DOHH2 (cell line): ENCODE measurements around the gene BCO1.

Experiments used
- H3F3A ChIP-seq: fragments of 200-600 bp; sonication (generic), shearing (Covaris generic); 2 replicates; pipeline ENCODE4 v1.6.0; 2016; ENCODE audit warnings: antibody characterized with exemption, mild to moderate bottlenecking; ENCODE audit not compliant: control insufficient read depth, insufficient read depth
- H3K27ac ChIP-seq: fragments of 200-600 bp; sonication (generic); 2 replicates; pipeline ENCODE4 v1.5.1; 2014; ENCODE audit warnings: low read depth, mild to moderate bottlenecking, low read length, moderate library complexity
- H3K27me3 ChIP-seq: fragments of 200-600 bp; sonication (generic); 2 replicates; pipeline ENCODE4 v1.6.1; 2014; ENCODE audit warnings: mild to moderate bottlenecking, low read length, mixed read lengths; ENCODE audit not compliant: control insufficient read depth
- H3K36me3 ChIP-seq: fragments of 200-600 bp; sonication (generic); 2 replicates; pipeline ENCODE4 v1.6.1; 2014; ENCODE audit warnings: mild to moderate bottlenecking, low read length, moderate library complexity, mixed read lengths; ENCODE audit not compliant: control insufficient read depth
- H3K4me1 ChIP-seq: fragments of 200-600 bp; sonication (generic); 2 replicates; pipeline ENCODE4 v1.6.1; 2014; ENCODE audit warnings: mild to moderate bottlenecking, low read length, mixed read lengths; ENCODE audit not compliant: control insufficient read depth
- H3K4me2 ChIP-seq: fragments of 200-600 bp; sonication (generic); 2 replicates; pipeline ENCODE4 v1.6.0; 2014; ENCODE audit warnings: mild to moderate bottlenecking, low read length, moderate library complexity
- H3K4me3 ChIP-seq: fragments of 200-600 bp; sonication (generic); 2 replicates; pipeline ENCODE4 v1.5.1; 2014; ENCODE audit warnings: mild to moderate bottlenecking, low read length, mixed read lengths
- H3K79me2 ChIP-seq: fragments of 200-600 bp; sonication (generic); 2 replicates; pipeline ENCODE4 v1.6.1; 2014; ENCODE audit warnings: mild to moderate bottlenecking, low read length, mixed read lengths; ENCODE audit not compliant: control insufficient read depth
- H3K9me2 ChIP-seq: fragments of 200-600 bp; sonication (generic); replicated peaks from 2 replicates; pipeline ENCODE4 v1.6.1; 2014; ENCODE audit warnings: mild to moderate bottlenecking, low read length, mixed read lengths; ENCODE audit not compliant: control insufficient read depth
- H3K9me3 ChIP-seq: fragments of 200-600 bp; sonication (generic); 2 replicates; pipeline ENCODE4 v1.6.1; 2014; ENCODE audit warnings: antibody characterized with exemption, low read length, mixed read lengths; ENCODE audit not compliant: control insufficient read depth, insufficient read depth
- H4K20me1 ChIP-seq: fragments of 200-600 bp; sonication (generic); 2 replicates; pipeline ENCODE4 v1.6.0; 2014; ENCODE audit warnings: low read depth, mild to moderate bottlenecking, antibody characterized with exemption, low read length, moderate library complexity; ENCODE audit not compliant: control insufficient read depth, insufficient read depth
- EZH2phosphoT487 ChIP-seq: fragments of 200-600 bp; sonication (generic); IDR thresholded peaks from 2 replicates; pipeline ENCODE4 v1.6.1; 2017; ENCODE audit warnings: borderline replicate concordance, mild to moderate bottlenecking, antibody characterized with exemption, low read length, moderate library complexity, mixed read lengths
- TF ChIP-seq, protein P1 (sequence below): fragments of 200-600 bp; sonication (generic); IDR thresholded peaks from one replicate; pipeline ENCODE4 v1.5.1; 2014; ENCODE audit warnings: antibody characterized with exemption, mild to moderate bottlenecking, low read depth, low read length; ENCODE audit not compliant: poor library complexity, severe bottlenecking

The BCO1 gene, protein sequence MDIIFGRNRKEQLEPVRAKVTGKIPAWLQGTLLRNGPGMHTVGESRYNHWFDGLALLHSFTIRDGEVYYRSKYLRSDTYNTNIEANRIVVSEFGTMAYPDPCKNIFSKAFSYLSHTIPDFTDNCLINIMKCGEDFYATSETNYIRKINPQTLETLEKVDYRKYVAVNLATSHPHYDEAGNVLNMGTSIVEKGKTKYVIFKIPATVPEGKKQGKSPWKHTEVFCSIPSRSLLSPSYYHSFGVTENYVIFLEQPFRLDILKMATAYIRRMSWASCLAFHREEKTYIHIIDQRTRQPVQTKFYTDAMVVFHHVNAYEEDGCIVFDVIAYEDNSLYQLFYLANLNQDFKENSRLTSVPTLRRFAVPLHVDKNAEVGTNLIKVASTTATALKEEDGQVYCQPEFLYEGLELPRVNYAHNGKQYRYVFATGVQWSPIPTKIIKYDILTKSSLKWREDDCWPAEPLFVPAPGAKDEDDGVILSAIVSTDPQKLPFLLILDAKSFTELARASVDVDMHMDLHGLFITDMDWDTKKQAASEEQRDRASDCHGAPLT

DNA sequence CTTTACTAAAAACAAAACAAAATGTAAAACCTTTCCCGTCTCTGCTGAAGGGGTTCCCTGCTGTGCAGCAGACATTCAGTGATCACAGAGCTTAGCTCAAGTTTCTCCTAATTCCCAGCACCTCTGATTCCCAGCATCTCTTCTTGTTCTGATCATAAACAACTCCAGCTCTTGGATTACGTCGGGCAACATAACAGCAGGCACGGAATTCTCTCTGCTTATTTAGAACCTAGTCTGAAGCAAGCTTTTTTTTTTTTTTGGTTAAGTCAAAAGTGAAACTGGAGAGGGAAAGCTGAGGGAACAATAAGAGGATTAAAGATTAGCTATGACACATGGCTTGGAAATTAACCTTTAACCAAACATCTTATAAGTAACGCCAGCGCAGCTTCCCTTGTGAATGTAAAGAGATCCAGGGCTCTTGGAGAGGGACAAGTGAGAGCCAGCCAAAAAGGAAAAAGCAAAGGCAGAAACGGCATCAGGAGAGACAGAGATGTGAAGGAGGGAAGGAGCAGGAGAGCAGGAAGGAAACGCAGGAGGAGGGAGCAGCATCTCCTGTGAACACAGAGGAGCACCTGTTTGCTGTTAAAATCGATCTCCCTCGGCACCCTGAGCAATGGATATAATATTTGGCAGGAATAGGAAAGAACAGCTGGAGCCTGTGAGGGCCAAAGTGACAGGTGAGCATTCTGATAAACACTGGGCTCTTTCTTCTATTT is at the start of gene BCO1:
Gene BCO1, plus strand, starts transcription at position 394 of the 716 bp plus-strand sequence. Its CDS starts 220 bp downstream, at position 614.
- H3K36me3 ChIP-seq = no peaks in the 10 kb centered on the region
- H3K27me3 ChIP-seq = peaks cover 5% of the 10 kb centered on the region
- H3K79me2 ChIP-seq = no peaks in the 10 kb centered on the region
- H3F3A ChIP-seq = no peaks in the 10 kb centered on the region
- H3K9me2 ChIP-seq = no peaks in the 10 kb centered on the region
- TF ChIP-seq, protein P1, sequence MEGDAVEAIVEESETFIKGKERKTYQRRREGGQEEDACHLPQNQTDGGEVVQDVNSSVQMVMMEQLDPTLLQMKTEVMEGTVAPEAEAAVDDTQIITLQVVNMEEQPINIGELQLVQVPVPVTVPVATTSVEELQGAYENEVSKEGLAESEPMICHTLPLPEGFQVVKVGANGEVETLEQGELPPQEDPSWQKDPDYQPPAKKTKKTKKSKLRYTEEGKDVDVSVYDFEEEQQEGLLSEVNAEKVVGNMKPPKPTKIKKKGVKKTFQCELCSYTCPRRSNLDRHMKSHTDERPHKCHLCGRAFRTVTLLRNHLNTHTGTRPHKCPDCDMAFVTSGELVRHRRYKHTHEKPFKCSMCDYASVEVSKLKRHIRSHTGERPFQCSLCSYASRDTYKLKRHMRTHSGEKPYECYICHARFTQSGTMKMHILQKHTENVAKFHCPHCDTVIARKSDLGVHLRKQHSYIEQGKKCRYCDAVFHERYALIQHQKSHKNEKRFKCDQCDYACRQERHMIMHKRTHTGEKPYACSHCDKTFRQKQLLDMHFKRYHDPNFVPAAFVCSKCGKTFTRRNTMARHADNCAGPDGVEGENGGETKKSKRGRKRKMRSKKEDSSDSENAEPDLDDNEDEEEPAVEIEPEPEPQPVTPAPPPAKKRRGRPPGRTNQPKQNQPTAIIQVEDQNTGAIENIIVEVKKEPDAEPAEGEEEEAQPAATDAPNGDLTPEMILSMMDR = no peak
- TF ChIP-seq EZH2phosphoT487 = no peak
- H4K20me1 ChIP-seq = no peaks in the 10 kb centered on the region
- no peak within 1 kb of the TSS for H3K27ac ChIP-seq
- no peak within 1 kb of the TSS for H3K4me3 ChIP-seq
- no peaks in the 10 kb centered on the region for H3K4me1 ChIP-seq
- H3K4me2 ChIP-seq = no peak within 1 kb of the TSS
- H3K9me3 ChIP-seq = no peaks in the 10 kb centered on the region

DNA sequence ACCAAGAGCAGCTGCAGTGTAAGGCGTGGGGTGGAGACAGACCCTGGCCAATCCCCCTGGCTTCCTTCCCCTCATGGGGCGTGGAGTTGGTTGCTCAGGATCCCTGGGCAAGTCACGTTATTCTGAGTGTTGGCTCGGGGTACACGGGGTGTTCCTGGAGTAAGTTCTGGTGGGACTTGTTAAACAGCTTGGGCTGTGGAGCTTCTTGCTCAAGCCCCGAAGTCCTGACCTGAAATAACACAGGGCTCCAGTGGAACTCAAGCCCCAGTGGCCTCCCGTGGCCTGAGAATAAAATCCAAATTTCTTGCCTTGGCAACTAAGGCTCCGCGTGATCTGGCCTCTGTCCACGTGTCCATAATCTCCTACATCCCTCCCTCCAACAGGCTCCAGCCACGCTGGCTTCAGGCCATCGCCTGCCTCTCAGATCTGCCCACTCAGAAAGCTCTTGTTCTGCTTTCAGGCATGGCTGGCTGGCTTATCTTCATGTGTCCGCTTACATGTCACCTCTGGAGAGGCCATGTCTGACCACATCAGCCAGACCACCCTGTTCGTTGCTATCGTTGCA is 49.3 kb upstream of the BCO1 start:
- TF ChIP-seq, protein P1 = no peak
- no peak for TF ChIP-seq EZH2phosphoT487
- Histone ChIP-seq H3K27ac (no peak overlapping the region), H3K79me2 (no peaks in the 10 kb centered on the region), H3K9me2 (no peaks in the 10 kb centered on the region), H3K4me1 (no peaks in the 10 kb centered on the region), H4K20me1 (no peaks in the 10 kb centered on the region), H3F3A (no peaks in the 10 kb centered on the region), H3K36me3 (no peaks in the 10 kb centered on the region), H3K4me3 (no peak overlapping the region), H3K27me3 (no peaks in the 10 kb centered on the region), H3K4me2 (no peak overlapping the region), H3K9me3 (no peaks in the 10 kb centered on the region)

DNA sequence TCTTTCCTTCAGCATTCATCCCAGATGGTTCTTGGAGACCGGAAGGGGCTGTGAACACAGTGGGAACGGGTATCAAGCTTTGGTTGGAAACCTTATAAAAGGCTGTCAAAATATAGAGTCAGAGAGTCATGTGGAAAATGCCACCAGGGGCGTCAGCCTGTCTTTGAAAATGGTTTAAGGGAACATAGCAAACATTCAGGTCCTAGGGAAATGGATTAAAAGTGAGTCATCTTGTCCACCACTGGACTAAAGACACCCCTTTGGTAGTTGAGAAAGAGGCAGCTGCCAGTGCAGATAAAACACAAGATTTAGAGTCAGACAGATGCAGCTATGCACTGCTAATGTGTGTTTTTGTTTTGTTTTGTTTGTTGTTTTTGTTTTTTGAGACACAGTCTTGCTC is 47.8 kb upstream of the BCO1 start:
- TF ChIP-seq, protein P1 = no peak
- no peak for TF ChIP-seq EZH2phosphoT487
- Histone ChIP-seq H3K4me3 (no peak overlapping the region), H3K36me3 (no peaks in the 10 kb centered on the region), H3F3A (no peaks in the 10 kb centered on the region), H3K4me2 (no peak overlapping the region), H4K20me1 (no peaks in the 10 kb centered on the region), H3K27me3 (no peaks in the 10 kb centered on the region), H3K79me2 (no peaks in the 10 kb centered on the region), H3K9me3 (no peaks in the 10 kb centered on the region), H3K9me2 (no peaks in the 10 kb centered on the region), H3K27ac (no peak overlapping the region), H3K4me1 (no peaks in the 10 kb centered on the region)
